WTC11 (cell line): ENCODE measurements around the gene FAM171A1. TPM values are rescaled to one million over a fixed set of nuclear protein-coding genes. Genes with fewer than 3 reads are reported as not detected.

Source experiments
- ATAC-seq: fragments of 200-7000 bp; cut with Tn5 transposase; 2 replicates; pipeline ENCODE4 v1.10.0; 2021; ENCODE audit warnings: mild to moderate bottlenecking, moderate library complexity
- CTCF ChIA-PET: fragments of 300-600 bp; sonication (Branson Sonifier 250); formaldehyde crosslinking; loops from one replicate; lab custom pipeline; 2021; ENCODE audit warnings: antibody characterized with exemption; lab: Charles Lee
- POLR2A ChIA-PET: fragments of 350-600 bp; sonication (Branson Sonifier 250); formaldehyde crosslinking; loops from one replicate; lab custom pipeline; 2021; ENCODE audit warnings: antibody characterized with exemption; lab: Charles Lee
- DNase-seq: peaks from one replicate; pipeline ENCODE4 v3.0.0; 2021; ENCODE audit warnings: low spot score
- H3K27ac Mint-ChIP-seq: 2 replicates; pipeline ENCODE4 v1.8.0; 2021; ENCODE audit warnings: mixed read lengths
- H3K27me3 Mint-ChIP-seq: 2 replicates; pipeline ENCODE4 v1.8.0; 2021; ENCODE audit warnings: low read depth, mild to moderate bottlenecking, moderate library complexity, mixed read lengths
- H3K36me3 Mint-ChIP-seq: 2 replicates; pipeline ENCODE4 v1.8.0; 2021; ENCODE audit warnings: mixed read lengths
- H3K4me1 Mint-ChIP-seq: 2 replicates; pipeline ENCODE4 v1.8.0; 2022; ENCODE audit warnings: mixed read lengths
- H3K4me3 Mint-ChIP-seq: 2 replicates; pipeline ENCODE4 v1.8.0; 2021; ENCODE audit warnings: mild to moderate bottlenecking, moderate library complexity, mixed read lengths
- H3K9me3 Mint-ChIP-seq: 2 replicates; pipeline ENCODE4 v1.8.0; 2021; ENCODE audit warnings: mixed read lengths
- CBFB ChIP-seq: sonication (generic); formaldehyde crosslinking; IDR thresholded peaks from 2 replicates; pipeline ENCODE4 v1.8.1; 2022; ENCODE audit warnings: mild to moderate bottlenecking, low read depth, missing genetic modification reagents
- ELF4 ChIP-seq: sonication (generic); formaldehyde crosslinking; IDR thresholded peaks from 2 replicates; pipeline ENCODE4 v1.8.1; 2022; ENCODE audit warnings: low read depth, mild to moderate bottlenecking, moderate library complexity, missing genetic modification reagents
- EMX1 ChIP-seq: fragments of 250-450 bp; sonication (Bioruptor Pico); IDR thresholded peaks from 2 replicates; pipeline ENCODE4 v1.8.0; 2021; ENCODE audit warnings: mild to moderate bottlenecking
- ETV6 ChIP-seq: sonication (generic); formaldehyde crosslinking; IDR thresholded peaks from 2 replicates; pipeline ENCODE4 v1.8.1; 2022; ENCODE audit warnings: mild to moderate bottlenecking, missing genetic modification reagents
- HMGA2 ChIP-seq: fragments of 250-450 bp; sonication (Bioruptor Pico); IDR thresholded peaks from 2 replicates; pipeline ENCODE4 v1.4.0; 2021; ENCODE audit warnings: mild to moderate bottlenecking, moderate library complexity
- JAZF1 ChIP-seq: fragments of 250-450 bp; sonication (Bioruptor Pico); IDR thresholded peaks from 2 replicates; pipeline ENCODE4 v1.9.0; 2021; ENCODE audit warnings: moderate library complexity, mild to moderate bottlenecking, inconsistent platforms
- MXD4 ChIP-seq: fragments of 250-450 bp; sonication (Bioruptor Pico); IDR thresholded peaks from 2 replicates; pipeline ENCODE4 v1.8.0; 2021; ENCODE audit warnings: mild to moderate bottlenecking, moderate library complexity, borderline replicate concordance
- NR1H2 ChIP-seq: sonication (generic); formaldehyde crosslinking; IDR thresholded peaks from 2 replicates; pipeline ENCODE4 v1.9.0; 2021; ENCODE audit warnings: mild to moderate bottlenecking, moderate library complexity, missing genetic modification reagents
- NR3C1 ChIP-seq: sonication (generic); formaldehyde crosslinking; conservative IDR thresholded peaks from 2 replicates; pipeline ENCODE4 v1.8.1; 2023; ENCODE audit warnings: low read depth, mild to moderate bottlenecking, missing genetic modification reagents
- RORB ChIP-seq: fragments of 250-450 bp; sonication (Bioruptor Pico); IDR thresholded peaks from 2 replicates; pipeline ENCODE4 v1.9.0; 2021; ENCODE audit warnings: mild to moderate bottlenecking
- total RNA-seq: library from RNA; stranded (reverse); gene quantifications from 3 replicates; pipeline ENCODE4 v1.2.3, GENCODE V29; 2021
- TF ChIP-seq, protein P1 (sequence below): fragments of 200-600 bp; IDR thresholded peaks from 2 replicates; pipeline ENCODE4 v1.8.0; 2022; ENCODE audit warnings: antibody characterized with exemption
- TF ChIP-seq, protein P2 (sequence below): sonication (generic); formaldehyde crosslinking; IDR thresholded peaks from 2 replicates; pipeline ENCODE4 v1.8.1; 2023; ENCODE audit warnings: mild to moderate bottlenecking, missing genetic modification reagents
- TF ChIP-seq, protein P3 (sequence below): fragments of 250-450 bp; sonication (Bioruptor Pico); conservative IDR thresholded peaks from 2 replicates; pipeline ENCODE4 v1.9.0; 2021; ENCODE audit warnings: mild to moderate bottlenecking
- TF ChIP-seq, protein P4 (sequence below): sonication (generic); formaldehyde crosslinking; IDR thresholded peaks from 2 replicates; pipeline ENCODE4 v1.8.1; 2022; ENCODE audit warnings: missing genetic modification reagents, borderline replicate concordance
- TF ChIP-seq, protein P5 (sequence below): sonication (generic); formaldehyde crosslinking; IDR thresholded peaks from 2 replicates; pipeline ENCODE4 v1.8.0; 2022; ENCODE audit warnings: mild to moderate bottlenecking, missing genetic modification reagents
- TF ChIP-seq, protein P6 (sequence below): sonication (generic); formaldehyde crosslinking; IDR thresholded peaks from 2 replicates; pipeline ENCODE4 v1.8.1; 2022; ENCODE audit warnings: mild to moderate bottlenecking, missing genetic modification reagents, moderate library complexity, borderline replicate concordance

Gene FAM171A1
- total RNA-seq, 1 experiment from 2014 or later, result 33.9 TPM

DNA sequence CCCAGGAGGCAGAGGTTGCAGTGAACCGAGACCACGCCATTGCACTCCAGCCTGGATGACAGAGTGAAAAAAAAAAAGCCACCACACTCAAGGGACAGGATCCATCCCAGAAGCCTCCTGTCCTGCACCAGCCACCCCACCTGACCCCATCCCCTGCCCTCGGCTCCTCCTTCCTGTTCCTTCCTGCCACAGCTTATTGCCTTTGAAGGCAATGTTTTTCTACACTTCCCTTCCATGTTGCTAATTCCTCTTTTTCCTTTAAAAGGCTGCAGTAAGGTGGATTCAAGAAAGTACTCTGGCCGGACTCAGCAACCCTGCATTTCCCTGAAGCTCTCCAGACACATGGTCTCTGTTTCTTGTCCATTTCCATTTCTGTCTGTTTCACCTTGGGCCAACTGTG is 80.9 kb downstream of the FAM171A1 start:
- Mint-ChIP-seq H3K27me3 (no peaks in the 10 kb centered on the region), H3K9me3 (no peaks in the 10 kb centered on the region), H3K27ac (no peak overlapping the region; the same call in 1 of the 2 replicates), H3K36me3 (no peaks in the 10 kb centered on the region), H3K4me3 (no peak overlapping the region), H3K4me1 (peaks cover 25% of the 10 kb centered on the region)
- DNase-seq (no peak), ATAC-seq (peak; percentile 18; the same call in 1 of the 2 replicates)
- TF ChIP-seq, protein P1, sequence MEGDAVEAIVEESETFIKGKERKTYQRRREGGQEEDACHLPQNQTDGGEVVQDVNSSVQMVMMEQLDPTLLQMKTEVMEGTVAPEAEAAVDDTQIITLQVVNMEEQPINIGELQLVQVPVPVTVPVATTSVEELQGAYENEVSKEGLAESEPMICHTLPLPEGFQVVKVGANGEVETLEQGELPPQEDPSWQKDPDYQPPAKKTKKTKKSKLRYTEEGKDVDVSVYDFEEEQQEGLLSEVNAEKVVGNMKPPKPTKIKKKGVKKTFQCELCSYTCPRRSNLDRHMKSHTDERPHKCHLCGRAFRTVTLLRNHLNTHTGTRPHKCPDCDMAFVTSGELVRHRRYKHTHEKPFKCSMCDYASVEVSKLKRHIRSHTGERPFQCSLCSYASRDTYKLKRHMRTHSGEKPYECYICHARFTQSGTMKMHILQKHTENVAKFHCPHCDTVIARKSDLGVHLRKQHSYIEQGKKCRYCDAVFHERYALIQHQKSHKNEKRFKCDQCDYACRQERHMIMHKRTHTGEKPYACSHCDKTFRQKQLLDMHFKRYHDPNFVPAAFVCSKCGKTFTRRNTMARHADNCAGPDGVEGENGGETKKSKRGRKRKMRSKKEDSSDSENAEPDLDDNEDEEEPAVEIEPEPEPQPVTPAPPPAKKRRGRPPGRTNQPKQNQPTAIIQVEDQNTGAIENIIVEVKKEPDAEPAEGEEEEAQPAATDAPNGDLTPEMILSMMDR, result no peak
- TF ChIP-seq MXD4 (CRISPR knock-in tag), result no peak
- ChIA-PET CTCF (interaction anchor here (1.9 kb wide), 1 partner anchor 11 kb away, joined by 7 read pairs; no protein-coding TSS in a partner anchor), POLR2A (no interaction called here)

DNA sequence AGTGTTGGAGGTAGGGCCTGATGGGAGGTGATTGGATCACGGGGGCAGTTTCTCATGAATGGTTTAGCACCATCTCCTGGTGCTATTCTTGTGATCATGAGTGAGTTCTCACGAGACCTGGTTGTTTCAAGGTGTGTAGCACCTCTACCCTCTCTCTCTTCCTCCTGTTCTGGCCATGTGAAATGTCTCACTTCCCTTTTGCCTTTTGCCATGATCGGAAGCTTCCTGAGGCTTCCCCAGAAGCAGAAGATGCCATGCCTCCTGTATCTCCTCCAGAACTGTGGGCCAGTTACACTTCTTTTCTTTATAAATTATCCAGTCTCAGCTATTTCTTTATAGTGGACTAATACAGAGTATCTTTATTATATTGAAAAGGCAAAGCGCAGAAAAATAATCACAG is 90.1 kb downstream of the FAM171A1 start:
- H3K36me3 Mint-ChIP-seq, result peaks cover 26% of the 10 kb centered on the region
- no peak for DNase-seq
- no peaks in the 10 kb centered on the region for H3K9me3 Mint-ChIP-seq
- no peaks in the 10 kb centered on the region for H3K4me1 Mint-ChIP-seq
- H3K4me3 Mint-ChIP-seq, result no peak overlapping the region
- TF ChIP-seq, protein P2, sequence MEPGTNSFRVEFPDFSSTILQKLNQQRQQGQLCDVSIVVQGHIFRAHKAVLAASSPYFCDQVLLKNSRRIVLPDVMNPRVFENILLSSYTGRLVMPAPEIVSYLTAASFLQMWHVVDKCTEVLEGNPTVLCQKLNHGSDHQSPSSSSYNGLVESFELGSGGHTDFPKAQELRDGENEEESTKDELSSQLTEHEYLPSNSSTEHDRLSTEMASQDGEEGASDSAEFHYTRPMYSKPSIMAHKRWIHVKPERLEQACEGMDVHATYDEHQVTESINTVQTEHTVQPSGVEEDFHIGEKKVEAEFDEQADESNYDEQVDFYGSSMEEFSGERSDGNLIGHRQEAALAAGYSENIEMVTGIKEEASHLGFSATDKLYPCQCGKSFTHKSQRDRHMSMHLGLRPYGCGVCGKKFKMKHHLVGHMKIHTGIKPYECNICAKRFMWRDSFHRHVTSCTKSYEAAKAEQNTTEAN (CRISPR knock-in tag), result no peak
- no peak for TF ChIP-seq CBFB
- TF ChIP-seq EMX1 (CRISPR knock-in tag), result no peak
- TF ChIP-seq, protein P3, sequence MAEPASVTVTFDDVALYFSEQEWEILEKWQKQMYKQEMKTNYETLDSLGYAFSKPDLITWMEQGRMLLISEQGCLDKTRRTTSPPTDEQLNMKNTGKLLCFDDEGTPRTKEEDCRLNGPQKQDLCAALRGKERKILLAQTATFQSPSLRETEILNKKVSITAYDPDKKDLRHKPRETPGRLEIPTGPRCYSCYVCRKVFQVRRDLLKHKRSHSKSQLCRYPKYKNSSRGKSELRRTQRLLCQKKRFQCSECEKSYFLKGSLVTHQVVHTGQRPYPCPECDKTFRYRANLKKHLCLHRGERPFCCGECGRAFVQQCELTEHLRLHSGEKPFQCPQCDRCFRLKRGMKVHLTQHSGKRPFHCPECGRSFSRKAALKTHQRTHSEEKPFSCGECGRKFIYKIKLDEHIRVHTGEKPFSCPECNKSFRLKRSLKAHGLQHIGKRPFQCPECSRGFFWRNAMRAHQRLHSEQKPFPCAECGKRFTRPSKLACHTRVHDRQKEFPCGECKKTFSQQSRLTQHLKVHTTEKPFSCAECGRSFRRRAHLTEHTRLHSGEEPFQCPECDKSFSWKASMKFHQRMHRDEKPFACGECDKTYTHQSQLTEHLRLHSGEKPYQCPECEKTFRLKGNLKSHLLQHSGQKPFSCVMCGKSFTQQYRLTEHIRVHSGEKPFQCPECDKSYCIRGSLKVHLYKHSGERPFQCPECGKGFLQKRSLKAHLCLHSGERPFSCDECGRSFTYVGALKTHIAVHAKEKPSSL, result no peak
- no peak for TF ChIP-seq JAZF1 (CRISPR knock-in tag)
- no peak for TF ChIP-seq NR3C1 (CRISPR knock-in tag)
- TF ChIP-seq ETV6 (CRISPR knock-in tag), result no peak
- TF ChIP-seq, protein P4, sequence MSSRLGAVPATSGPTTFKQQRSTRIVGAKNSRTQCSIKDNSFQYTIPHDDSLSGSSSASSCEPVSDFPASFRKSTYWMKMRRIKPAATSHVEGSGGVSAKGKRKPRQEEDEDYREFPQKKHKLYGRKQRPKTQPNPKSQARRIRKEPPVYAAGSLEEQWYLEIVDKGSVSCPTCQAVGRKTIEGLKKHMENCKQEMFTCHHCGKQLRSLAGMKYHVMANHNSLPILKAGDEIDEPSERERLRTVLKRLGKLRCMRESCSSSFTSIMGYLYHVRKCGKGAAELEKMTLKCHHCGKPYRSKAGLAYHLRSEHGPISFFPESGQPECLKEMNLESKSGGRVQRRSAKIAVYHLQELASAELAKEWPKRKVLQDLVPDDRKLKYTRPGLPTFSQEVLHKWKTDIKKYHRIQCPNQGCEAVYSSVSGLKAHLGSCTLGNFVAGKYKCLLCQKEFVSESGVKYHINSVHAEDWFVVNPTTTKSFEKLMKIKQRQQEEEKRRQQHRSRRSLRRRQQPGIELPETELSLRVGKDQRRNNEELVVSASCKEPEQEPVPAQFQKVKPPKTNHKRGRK (CRISPR knock-in tag), result no peak
- TF ChIP-seq, protein P5, sequence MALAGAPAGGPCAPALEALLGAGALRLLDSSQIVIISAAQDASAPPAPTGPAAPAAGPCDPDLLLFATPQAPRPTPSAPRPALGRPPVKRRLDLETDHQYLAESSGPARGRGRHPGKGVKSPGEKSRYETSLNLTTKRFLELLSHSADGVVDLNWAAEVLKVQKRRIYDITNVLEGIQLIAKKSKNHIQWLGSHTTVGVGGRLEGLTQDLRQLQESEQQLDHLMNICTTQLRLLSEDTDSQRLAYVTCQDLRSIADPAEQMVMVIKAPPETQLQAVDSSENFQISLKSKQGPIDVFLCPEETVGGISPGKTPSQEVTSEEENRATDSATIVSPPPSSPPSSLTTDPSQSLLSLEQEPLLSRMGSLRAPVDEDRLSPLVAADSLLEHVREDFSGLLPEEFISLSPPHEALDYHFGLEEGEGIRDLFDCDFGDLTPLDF (CRISPR knock-in tag), result no peak
- TF ChIP-seq NR1H2 (CRISPR knock-in tag), result no peak
- no peak for TF ChIP-seq ELF4 (CRISPR knock-in tag)
- no peak for TF ChIP-seq RORB
- no peak for TF ChIP-seq HMGA2 (CRISPR knock-in tag)
- TF ChIP-seq, protein P6, sequence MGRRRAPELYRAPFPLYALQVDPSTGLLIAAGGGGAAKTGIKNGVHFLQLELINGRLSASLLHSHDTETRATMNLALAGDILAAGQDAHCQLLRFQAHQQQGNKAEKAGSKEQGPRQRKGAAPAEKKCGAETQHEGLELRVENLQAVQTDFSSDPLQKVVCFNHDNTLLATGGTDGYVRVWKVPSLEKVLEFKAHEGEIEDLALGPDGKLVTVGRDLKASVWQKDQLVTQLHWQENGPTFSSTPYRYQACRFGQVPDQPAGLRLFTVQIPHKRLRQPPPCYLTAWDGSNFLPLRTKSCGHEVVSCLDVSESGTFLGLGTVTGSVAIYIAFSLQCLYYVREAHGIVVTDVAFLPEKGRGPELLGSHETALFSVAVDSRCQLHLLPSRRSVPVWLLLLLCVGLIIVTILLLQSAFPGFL (CRISPR knock-in tag), result no peak
- TF ChIP-seq, all 79 proteins: peak for 0
- CTCF ChIA-PET, result no interaction called here
- ATAC-seq, result no peak
- POLR2A ChIA-PET, result no interaction called here
- Mint-ChIP-seq H3K27me3 (no peaks in the 10 kb centered on the region), H3K27ac (no peak overlapping the region; the same call in 1 of the 2 replicates)
